ENCODE measurements around the gene MRPS15.
"Not testable (repeated sequence)": the region's sequence is repeated elsewhere in the genome, so short reads cannot be mapped to it uniquely, and the experiment has no call there.

MRPS15 gene

DNA sequence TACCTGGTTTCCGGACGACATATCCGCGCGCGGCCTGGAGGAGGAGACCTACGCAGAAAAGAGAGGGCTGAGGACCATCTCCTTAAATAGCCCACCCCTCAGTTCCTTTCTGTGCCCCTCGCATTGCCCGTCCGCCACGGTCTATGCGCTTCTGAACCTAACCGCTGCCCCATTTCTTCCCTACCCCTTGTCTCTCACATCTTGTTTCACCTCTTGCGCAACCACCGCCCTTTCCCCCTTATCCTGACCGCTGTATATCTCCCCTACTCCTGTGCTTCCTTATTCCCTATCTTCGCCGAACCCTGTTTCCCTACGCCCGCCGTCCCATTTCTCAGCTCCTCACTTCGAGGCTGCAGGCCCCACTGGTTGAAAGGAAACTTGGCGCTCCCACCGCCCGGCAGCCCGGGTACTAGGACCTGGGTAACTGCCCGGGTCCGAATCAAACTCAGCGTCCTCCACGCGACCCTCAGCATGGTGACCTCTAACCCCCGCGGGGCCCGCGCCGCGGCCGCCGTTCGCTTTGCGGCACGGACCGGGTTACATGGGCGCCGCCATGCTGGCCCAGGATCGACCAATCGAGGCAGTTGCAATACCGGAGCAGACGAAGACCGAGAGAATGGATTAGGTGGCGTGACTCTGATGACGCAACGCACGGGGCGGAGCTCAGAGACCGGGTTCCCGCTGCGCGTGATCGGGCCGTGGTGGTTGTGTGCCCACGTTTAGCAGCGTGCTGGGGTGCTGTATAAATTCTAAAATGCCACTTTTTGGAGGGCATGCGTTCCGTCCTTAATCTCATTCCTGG lies at the start of gene MRPS15:
Gene MRPS15, minus strand, starts transcription at position 582 of the 802 bp plus-strand sequence. Its CDS starts 109 bp downstream, at position 473.
- DNase-seq (ENCODE audit: low read depth, low spot score), result peak; percentile 97

DNA sequence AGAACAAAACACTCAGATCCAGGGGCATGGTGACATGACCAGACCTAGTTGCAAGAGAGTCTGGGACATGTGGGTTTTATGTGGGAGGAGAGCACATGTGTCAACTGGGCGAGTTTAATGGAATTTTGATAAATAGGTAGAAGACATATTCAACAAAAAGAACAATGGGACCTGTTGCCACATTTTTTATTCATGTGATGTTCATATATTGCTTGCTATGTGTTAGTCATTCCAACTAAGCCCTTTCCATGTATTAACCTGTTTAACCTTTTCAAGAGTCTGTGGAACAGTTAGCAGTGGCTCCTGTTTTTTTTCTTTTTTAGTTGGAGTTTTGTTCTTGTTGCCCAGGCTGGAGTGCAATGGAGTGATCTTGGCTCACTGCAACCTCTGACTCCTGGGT lies 48.7 kb upstream of the MRPS15 start:
- no peak for DNase-seq (ENCODE audit: low read depth, low spot score)

DNA sequence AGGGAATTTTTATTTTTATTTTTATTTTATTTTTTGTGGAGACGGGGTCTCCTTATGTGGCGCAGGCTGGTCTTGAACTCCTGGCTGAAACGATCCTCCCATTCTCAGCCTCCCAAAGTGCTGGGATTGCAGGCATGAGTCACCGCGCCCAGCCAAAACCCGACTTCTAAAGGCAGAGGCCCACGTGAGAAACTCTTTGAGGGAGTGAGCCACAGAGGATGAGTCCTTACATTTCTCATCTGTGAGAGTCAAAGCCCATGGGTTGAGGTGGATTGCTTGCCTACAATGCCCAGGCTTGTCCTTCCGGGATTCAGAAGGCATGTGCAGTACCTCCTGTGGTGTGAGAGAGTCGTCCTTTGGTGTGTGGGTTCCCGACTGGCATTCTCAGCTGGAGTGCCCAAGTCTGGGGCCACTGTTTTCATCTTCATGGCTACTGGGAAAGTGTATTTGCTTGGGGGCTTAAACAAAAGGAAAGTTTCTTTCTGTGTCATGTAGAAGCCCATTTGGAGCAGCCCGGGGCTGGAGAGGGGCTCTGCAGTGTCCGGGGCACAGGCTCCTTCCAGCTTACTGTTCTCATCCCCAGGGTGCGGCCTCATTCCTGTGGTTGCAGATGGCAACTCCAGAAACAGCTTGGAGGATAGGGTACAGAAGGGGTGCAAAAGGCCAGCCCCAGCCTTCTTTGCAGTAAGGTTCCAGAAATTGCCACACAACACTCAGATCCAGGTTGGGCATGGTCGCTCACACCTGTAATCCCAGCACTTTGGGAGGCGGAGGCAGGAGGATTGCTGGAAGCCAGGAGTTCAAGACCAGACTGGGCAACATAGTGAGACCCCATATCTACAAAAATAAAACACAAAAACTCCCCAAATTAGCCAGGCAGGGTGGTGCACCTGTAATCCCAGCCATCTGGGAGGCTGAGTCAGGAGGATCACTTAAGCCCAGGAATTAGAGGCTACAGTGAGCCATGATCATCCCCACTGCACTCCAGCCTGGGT lies 47.9 kb upstream of the MRPS15 start:
- no peak for DNase-seq (ENCODE audit: low read depth, low spot score)

DNA sequence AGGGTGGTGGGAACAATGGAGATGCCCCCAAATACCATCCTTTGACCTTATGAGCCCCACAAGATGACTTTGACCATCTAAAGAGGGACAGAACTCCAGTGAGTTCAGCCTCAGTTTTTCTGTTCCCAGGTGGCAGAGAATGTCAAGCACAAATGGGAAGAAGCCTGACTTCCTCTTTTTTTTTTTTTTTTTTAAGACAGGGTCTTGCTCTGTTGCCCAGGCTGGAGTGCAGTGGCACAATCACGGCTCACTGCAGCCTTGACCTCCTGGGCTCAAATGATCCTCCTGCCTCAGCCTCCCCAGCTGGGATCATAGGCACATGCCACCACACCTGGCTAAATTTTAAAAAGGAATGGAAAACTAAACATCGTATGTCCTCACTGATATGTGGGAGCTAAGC lies 47.0 kb upstream of the MRPS15 start:
- not testable (repeated sequence) for DNase-seq (ENCODE audit: low read depth, low spot score)

DNA sequence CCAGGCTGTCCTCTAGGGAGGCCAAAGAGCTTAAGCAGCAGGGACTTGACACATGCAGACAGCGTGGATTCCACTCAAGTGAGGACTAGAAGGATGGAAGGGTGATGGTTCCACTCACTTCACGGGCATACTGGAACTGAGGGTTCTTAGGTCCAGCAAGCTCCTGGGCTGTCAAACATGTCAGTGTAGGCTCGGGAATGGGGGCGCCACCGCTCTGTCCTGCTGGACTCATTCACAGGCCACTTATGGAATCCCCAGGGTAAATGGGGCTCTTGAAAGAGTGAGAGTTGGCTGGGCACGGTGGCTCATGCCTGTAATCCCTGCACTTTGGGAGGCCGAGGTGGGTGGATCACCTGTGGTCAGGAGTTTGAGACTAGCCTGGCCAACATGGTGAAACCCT lies 46.2 kb upstream of the MRPS15 start:
- DNase-seq (ENCODE audit: low read depth, low spot score), result no peak

DNA sequence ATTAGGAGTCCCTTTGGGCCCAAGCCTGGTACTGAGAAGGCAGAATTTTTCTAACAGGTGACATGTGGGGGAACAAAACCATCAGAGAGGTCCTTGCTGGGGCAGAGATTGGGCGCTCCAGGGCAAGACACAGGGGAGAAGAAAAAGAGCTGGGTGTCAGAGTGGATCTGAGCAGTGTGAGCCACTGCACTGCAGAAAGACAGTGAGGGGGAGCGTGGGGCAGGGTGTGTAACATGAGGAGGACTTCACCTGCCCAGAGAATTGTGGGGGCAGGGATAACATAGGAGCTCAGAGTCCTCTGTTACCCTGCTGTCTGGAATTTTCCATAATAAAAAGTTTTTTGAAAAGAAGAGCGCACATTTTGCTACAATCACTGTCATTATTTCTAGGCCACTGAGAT lies 44.1 kb upstream of the MRPS15 start:
- DNase-seq (ENCODE audit: low read depth, low spot score), result no peak

DNA sequence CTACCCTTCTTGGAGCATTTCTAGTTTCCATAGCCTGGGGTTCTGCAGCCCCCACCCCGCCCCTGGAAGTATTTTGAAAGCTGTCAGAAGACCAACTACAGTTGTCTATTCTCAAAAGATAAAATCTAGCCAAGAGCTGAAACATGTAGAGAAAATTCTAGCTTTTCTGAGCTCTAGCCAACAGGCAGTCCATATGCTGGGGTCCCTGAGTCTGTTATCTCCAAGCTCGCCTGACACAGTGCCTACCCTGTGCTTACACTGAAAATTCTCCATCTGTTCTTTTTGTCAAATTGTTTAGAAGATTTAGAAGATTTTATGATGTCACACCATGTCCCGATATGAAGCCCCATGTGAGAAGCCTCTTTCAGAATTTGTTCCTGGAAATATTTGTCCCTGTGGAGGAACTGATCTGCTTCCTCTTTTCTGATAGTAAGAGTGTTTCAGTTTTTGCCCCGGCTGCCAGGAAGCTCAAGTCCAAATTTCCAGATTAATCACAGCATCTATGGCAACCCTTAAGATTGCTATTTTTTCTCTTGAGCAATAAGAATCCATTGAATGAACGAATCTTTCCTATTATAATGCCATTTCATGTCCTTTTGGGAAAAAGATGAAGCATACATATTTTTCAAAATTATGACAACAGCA lies 42.2 kb upstream of the MRPS15 start:
- DNase-seq (ENCODE audit: low read depth, low spot score), result no peak

DNA sequence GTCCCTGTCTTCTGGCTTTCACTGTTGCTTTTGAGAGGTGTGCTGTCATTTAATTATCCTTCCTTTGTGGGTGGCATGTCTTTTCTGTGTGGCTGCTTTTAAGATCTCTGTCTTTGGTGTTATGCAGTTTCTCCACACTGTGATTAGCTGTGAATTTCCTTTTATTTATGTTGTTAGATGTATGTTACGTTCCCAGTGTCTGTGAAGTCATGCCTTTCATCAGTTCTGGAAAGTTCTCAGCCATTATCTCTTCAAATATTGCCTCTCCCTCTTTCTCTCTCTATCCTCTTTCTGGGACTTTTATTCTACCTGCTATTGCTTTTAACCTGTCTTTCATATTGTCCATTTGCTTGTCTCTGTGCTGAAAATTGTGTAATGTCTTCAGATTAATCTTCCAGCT lies 39.5 kb upstream of the MRPS15 start:
- DNase-seq (ENCODE audit: low read depth, low spot score), result no peak

DNA sequence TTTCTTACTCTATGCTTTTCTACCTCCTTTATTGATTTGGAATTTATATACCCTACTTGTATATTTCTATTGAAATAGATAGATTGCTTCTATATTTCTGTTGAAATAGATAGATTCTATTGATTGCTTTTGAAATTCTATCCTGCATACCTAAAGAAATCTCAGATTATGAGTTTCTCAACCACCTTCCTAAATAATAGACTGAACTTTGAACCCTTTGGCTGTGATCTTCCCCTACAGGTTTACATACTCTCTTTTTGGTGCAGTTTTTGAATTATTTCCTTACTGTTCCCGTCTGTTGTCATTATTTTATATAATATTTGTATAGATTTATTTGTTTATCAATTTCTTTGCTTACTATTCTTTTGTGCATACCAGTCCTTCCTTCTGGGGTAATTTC lies 39.0 kb upstream of the MRPS15 start:
- no peak for DNase-seq (ENCODE audit: low read depth, low spot score)

DNA sequence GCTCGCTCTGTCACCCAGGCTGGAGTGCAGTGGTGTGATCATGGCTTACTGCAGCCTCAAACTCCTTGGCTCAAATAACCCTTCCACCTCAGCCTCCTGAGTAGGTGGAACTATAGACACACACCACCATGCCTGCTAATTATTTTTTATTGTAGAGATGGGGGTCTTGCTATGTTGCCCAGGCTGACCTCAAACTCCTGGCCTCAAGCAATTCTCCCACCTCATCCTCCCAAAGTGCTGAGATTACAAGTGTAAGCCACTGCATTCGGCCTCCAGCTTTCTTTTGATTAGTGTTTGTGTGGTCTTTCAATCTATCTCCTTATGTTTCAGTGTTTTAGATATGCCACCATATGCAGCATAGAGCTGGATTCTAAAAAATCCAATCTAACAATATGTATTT lies 38.4 kb upstream of the MRPS15 start:
- no peak for DNase-seq (ENCODE audit: low read depth, low spot score)

DNA sequence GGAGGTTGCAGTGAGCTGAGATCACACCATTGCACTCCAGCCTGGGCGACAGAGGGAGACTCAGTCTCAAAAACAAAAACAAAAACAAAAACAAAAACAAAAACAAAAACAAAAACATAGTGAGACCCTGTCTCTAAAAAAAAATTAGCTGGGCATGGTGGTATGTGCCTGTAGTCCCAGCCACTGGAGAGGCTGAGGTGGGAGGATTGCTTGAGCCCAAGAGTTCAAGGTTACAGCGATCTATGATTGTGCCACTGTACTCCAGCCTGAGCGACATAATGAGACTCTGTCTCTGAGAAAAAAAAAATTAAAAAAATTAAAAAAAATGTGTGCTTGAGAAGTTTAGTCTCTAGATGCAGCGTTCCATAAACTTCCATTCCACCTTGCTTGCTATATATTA lies 37.7 kb upstream of the MRPS15 start:
- DNase-seq (ENCODE audit: low read depth, low spot score), result not testable (repeated sequence)

DNA sequence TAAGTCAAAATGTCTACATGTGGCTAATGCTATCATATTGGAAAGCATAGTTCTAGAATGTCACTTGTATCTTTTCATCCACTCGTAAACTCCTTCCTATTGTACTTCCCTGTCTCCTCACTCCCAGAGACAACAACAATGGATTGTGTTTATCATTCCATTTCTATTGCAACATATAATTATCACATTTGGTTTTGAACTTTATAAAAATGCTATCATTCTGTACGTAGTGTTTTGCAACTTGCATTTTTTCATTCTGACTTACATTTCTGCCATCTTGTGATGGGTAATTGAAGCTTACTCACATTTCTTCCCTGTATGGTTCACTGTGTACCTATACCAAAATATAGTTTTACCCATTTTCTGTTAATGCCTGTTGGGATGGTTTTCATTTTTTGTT lies 33.0 kb upstream of the MRPS15 start:
- no peak for DNase-seq (ENCODE audit: low read depth, low spot score)

DNA sequence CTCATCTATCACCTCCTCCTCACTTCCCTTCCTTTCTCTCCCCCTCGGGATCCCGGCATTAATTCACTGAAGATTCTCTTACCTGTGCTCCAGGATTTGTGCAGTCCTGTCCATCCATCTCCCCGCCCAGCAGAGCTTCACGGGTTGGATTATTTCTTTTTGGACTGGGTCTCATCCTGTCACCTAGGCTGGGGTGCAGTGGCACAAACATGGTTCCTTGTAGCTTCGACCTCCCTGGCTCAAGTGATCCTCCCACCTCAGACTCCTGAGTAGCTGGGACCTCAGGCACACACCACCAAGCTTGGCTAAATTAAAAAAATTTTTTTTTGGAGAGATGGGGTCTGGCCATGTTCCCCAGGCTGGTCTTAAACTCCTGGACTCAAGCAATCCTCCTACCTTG lies 30.8 kb upstream of the MRPS15 start:
- no peak for DNase-seq (ENCODE audit: low read depth, low spot score)

DNA sequence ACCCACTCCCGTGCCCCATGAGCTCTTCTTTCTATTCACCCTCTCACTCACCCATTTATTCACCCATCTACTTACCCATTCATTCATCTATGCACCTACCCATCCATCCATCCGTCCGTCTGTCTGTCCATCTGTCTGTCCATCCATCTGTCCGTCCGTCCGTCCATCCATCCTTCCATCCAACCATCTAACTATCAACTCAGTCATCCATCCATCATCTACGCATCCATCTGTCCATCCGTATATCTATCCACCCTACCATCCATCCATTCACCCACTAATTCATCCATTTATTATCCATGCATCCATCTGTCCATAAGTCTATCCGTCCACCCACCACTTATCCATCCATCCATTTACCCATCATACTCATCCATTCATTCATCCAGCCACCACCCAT lies 29.3 kb upstream of the MRPS15 start:
- no peak for DNase-seq (ENCODE audit: low read depth, low spot score)

DNA sequence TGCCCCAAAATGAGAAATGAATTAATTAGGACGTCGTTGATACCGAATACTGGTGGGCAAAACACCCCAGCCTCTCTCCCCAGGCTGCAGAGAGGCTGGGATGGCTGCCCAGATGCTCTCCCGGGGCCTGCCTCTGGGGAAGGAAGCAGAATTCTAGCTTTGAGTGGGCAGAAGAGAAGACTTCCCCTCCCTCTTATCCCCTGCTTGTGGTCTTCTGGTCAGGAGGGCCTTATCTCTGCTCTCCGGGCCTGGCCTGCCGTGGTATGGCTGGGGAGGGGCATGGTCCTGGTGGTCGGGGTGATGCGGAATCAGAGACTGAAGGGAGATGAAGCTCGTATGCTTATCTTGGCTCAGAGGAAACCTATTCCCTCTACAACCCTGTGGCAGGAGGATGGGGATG lies 28.3 kb upstream of the MRPS15 start:
- DNase-seq (ENCODE audit: low read depth, low spot score), result no peak

DNA sequence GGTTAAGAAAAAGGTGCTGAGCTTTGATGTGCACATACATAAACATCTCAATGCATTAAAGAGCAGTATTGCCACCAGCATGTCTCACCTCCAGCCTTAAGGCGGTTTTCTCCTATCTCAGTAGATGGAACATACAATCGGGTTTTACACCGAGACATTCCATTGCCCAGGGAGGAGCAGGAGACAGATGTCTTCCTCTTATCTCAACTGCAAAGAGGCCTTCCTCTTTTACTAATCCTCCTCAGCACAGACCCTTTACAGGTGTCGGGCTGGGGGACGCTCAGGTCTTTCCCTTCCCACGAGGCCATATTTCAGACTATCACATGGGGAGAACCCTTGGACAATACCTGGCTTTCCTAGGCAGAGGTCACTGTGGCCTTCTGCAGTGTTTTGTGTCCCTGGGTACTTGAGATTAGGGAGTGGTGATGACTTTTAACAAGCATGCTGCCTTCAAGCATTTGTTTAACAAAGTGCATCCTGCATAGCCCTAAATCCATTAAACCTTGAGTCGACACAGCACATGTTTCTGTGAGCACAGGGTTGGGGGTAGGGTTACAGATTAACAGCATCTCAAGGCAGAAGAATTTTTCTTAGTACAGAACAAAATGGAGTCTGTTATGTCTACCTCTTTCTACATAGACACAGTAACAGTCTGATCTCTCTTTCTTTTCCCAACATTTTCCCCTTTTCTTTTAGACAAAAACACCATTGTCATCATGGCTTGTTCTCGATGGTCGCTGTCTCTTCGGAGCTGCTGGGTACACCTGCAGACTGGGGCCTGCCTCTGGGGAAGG lies 25.3 kb upstream of the MRPS15 start:
- not testable (repeated sequence) for DNase-seq (ENCODE audit: low read depth, low spot score)

DNA sequence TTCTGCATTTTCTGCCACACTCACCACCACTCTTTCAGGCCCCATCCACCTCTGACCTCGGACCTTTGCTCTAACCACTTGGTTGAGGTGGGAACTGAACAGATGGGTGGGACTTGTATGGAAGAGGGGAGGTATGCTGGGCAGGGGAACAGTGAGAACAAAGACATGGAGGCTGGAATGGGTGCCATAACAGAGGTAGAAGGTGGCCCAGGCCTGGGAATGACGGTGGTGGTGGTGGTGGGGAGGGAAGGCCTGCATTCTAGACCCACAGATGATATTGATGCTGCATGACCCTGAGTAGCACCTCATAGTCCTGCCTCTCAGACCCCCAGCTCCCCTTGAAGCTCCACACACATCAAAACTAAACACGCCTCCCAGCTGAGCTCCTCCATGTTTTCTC lies 23.7 kb upstream of the MRPS15 start:
- DNase-seq (ENCODE audit: low read depth, low spot score), result no peak

DNA sequence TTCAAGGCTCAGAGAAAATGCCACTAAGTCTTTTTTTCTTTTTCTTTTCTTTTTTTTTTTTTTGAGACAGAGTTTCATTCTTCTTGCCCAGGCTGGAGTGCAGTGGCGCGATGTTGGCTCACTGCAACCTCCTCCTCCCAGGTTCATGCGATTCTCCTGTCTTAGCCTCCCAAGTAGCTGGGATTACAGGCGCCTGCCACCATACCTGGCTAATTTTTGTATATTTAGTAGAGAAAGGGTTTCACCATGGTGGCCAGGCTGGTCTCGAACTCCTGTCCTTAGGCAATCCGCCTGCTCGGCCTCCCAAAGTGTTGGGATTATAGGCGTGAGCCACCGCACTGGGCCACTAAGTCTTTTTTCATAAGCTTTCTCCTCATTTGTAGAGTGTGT lies 23.1 kb upstream of the MRPS15 start:
- DNase-seq (ENCODE audit: low read depth, low spot score), result not testable (repeated sequence)

DNA sequence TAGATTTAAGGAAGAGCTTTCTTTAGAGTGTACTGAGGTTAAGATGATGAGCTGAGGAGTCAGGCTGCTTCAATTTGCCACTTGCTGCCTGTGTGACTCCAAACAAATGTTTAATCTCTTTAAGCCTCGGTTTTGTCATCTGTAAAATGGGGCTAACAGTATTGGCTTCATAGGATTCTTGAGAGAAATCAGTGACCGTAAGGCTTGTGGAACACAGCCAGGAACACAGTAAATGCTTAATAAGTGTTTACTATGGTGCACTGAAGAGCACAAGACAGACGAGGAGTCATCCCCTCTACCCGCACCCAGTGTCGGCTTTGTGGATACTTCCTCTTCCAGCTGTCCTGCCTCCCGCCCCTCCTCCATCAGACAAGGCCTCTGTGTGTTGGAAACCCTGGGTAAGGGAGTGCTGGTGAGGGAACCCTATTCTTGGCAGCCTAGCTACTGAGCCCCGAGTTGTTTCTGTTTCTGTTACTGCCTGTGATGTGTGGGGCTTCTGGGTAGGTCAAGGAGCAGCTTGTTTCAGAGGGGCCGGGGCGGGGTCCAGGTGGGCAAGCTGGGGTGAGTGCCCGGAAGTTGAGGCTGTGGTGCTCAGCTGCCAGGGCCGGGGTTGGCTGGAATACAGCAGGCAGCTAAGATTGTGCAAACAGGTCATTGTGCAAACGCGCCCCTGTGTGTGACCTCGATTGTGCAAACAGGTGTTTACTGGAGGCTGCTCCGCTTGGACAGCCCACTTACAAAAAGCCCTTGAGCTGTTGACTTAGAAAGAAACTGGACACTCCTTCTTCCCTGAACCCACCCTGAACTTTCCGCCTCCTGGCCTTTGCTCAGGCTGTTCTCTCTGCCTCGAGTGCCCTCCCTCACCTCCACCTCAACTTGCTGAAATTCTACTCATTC lies 22.5 kb upstream of the MRPS15 start:
- DNase-seq (ENCODE audit: low read depth, low spot score), result no peak

DNA sequence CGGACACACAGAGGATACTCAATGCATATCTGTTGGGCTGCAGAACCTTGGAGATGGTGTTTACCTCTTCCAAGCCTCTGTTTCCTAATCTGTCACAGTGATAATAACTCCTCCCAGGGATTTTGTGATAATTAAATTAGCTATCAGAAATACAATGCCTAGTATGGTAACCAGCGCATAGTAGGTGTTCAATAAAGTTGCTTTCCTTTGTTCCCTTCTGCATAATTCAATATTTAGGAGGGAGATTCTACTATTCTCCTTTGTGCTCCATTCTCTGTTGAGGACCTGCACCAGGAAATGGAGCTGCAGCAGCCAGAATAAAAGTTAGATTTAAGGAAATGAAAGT lies 21.9 kb upstream of the MRPS15 start:
- DNase-seq (ENCODE audit: low read depth, low spot score), result no peak
